ENCODE measurements around the gene DGKI. TPM values are rescaled to one million over a fixed set of nuclear protein-coding genes. Genes with fewer than 3 reads are reported as not detected.

Gene DGKI
- total RNA-seq, 3 donors from 2014 or later = 0.36 to 1.4 (median 0.46) TPM

DNA sequence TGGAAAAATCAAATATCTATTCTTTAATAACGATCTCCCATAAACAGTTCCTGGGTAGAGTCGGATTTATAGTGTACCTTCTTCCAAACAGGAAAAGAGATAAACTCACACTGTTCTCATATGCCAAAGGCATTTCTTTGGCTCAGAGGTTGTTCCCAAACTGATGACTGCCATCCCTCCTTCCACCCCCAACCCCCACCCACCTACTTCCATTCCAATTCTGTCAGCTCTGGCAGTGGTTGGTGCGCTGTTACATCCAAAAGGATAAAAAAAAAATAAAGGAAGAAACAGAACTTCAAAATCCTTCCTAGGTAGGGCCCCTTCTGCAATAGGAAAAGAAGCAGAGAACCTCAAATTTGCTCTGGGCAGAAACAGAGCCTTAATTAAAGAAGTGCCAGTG, 104.7 kb downstream of the DGKI start:
- DNase-seq (no peak), ATAC-seq (no peak)
- H3K4me3 ChIP-seq = no peak overlapping the region
- no peaks in the 10 kb centered on the region for H3K4me1 ChIP-seq (ENCODE audit: low read depth)
- TF ChIP-seq, protein P1, sequence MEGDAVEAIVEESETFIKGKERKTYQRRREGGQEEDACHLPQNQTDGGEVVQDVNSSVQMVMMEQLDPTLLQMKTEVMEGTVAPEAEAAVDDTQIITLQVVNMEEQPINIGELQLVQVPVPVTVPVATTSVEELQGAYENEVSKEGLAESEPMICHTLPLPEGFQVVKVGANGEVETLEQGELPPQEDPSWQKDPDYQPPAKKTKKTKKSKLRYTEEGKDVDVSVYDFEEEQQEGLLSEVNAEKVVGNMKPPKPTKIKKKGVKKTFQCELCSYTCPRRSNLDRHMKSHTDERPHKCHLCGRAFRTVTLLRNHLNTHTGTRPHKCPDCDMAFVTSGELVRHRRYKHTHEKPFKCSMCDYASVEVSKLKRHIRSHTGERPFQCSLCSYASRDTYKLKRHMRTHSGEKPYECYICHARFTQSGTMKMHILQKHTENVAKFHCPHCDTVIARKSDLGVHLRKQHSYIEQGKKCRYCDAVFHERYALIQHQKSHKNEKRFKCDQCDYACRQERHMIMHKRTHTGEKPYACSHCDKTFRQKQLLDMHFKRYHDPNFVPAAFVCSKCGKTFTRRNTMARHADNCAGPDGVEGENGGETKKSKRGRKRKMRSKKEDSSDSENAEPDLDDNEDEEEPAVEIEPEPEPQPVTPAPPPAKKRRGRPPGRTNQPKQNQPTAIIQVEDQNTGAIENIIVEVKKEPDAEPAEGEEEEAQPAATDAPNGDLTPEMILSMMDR (IDR thresholded peaks at IDR 0.05) = no peak
- intact Hi-C loops (cut with DNase I, micrococcal nuclease) = no loop called here
- H3K9me3 ChIP-seq = no peaks in the 10 kb centered on the region
- no peaks in the 10 kb centered on the region for H3K36me3 ChIP-seq (ENCODE audit: low read depth)

DNA sequence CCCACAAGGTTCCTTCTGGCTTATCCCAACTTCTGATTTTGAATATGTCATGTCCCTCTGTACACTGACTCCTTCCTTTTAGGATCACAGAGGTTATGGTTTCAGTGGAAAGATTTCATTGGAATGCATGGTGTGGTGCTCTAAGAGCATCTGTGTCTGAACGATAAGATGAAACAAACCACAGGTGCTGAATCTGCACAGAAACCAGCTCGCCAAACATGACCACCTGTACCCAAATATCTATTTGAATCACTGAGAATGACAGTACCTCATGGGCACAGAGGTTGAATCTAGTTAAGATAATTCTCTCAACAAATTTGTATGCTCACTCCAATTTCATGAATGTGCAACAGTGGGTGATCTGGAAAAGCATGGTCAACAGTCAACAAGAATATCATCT, 105.3 kb downstream of the DGKI start:
- intact Hi-C loops (cut with DNase I, micrococcal nuclease) = no loop called here
- TF ChIP-seq, protein P1 (IDR thresholded peaks at IDR 0.05) = no peak

DNA sequence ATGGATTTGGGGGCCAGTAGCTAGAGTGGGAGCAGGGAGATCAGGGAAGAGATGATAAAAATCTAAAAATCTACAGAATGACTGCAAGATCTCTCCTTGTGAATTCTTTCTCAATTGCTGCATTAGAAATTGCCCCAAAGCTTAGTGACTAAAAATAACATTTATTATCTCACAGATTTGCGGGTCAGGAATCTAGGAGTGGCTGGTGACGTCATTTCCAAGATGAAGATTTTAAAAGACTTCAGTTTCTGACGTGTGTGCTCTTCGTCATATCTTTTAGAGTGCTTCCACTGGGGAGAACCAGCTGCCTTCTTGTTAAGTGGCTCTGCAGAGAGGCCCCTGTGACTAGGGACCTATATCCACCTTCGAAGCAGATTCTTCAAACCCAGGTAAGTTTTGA, 112.6 kb downstream of the DGKI start:
- H3K36me3 ChIP-seq (ENCODE audit: low read depth) = no peaks in the 10 kb centered on the region
- no peak for ATAC-seq
- intact Hi-C loops (cut with DNase I, micrococcal nuclease) = no loop called here

More for the DNA sequence above, 105.3 kb downstream of the DGKI start:
- DNase-seq (no peak), ATAC-seq (no peak)
- no peaks in the 10 kb centered on the region for H3K9me3 ChIP-seq
- no peak overlapping the region for H3K4me3 ChIP-seq
- H3K4me1 ChIP-seq (ENCODE audit: low read depth) = no peaks in the 10 kb centered on the region
- H3K36me3 ChIP-seq (ENCODE audit: low read depth) = no peaks in the 10 kb centered on the region

DNA sequence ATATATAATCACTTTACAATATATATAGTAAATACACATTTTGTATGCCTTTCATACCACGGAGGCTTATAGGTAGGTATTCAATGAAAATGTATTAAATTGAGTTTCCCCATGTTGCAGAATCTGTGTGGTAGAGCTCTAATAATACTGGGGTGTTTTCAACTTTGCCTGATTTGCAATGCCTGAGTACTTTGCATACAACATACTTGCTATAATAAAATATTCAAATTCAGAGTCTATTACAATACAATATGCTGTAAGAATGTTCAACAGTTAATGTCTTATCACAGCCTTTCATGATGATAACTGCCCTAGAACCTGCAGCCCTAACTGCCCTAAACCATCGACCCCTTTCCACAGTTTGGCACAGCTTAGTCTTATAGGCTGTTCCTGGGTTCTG, 114.6 kb downstream of the DGKI start:
- TF ChIP-seq, protein P1 (IDR thresholded peaks at IDR 0.05) = no peak
- no peak for DNase-seq
- intact Hi-C loops (cut with DNase I, micrococcal nuclease) = no loop called here

More for the DNA sequence above, 112.6 kb downstream of the DGKI start:
- H3K4me3 ChIP-seq = no peak overlapping the region
- H3K4me1 ChIP-seq (ENCODE audit: low read depth) = no peaks in the 10 kb centered on the region
- H3K9me3 ChIP-seq = no peaks in the 10 kb centered on the region
- no peak for DNase-seq
- TF ChIP-seq, protein P1 (IDR thresholded peaks at IDR 0.05) = no peak

DNA sequence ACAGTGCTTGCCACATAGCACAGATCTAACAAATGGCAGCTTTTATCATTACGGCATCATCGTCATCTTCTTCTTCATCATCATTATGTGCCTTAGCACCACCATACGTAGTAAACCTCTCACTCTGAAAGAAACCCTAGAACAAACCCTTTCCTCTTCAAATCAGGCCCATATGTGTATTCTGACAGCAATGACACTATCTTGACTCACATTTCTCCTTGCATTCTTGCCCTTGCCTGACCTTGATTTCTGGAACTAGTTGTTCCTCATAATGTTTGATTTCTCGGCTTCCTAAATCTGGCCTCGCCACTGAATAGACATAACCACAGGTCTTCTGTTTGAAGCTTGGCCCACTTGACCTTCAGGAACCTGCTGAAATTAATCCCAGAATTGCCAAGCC, 115.3 kb downstream of the DGKI start:
- ATAC-seq (no peak), DNase-seq (no peak)
- Histone ChIP-seq H3K36me3 (ENCODE audit: low read depth) (no peaks in the 10 kb centered on the region), H3K4me3 (no peak overlapping the region), H3K4me1 (ENCODE audit: low read depth) (no peaks in the 10 kb centered on the region), H3K9me3 (no peaks in the 10 kb centered on the region)
- intact Hi-C loops (cut with DNase I, micrococcal nuclease) = no loop called here
- TF ChIP-seq, protein P1 (IDR thresholded peaks at IDR 0.05) = no peak

More for the DNA sequence above, 114.6 kb downstream of the DGKI start:
- H3K4me3 ChIP-seq = no peak overlapping the region
- no peaks in the 10 kb centered on the region for H3K4me1 ChIP-seq (ENCODE audit: low read depth)
- no peaks in the 10 kb centered on the region for H3K9me3 ChIP-seq
- no peaks in the 10 kb centered on the region for H3K36me3 ChIP-seq (ENCODE audit: low read depth)
- no peak for ATAC-seq

DNA sequence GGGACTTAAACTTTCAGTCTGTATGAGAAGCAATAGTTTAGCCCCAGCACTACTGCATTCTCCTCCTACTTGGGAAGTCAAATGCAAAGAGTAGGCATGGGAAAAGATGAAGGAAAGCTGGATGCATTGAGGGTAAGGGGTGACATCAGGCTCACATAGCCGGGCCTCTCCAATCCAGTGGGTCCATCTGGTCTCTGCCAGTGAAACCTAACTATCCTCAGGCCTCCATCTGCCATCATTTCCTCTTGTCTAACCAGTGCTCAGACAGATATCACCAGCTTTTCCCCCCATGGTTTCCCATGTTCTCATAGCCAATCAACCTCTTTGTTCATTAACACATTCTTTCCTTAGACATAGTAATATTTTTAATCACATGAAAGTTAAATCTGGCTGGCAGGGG, 118.3 kb downstream of the DGKI start:
- intact Hi-C loops (cut with DNase I, micrococcal nuclease) = no loop called here
- no peak overlapping the region for H3K4me3 ChIP-seq
- TF ChIP-seq, protein P1 (IDR thresholded peaks at IDR 0.05) = no peak

More for the DNA sequence above, 118.3 kb downstream of the DGKI start:
- no peaks in the 10 kb centered on the region for H3K4me1 ChIP-seq (ENCODE audit: low read depth)
- H3K36me3 ChIP-seq (ENCODE audit: low read depth) = no peaks in the 10 kb centered on the region
- ATAC-seq = no peak
- no peaks in the 10 kb centered on the region for H3K9me3 ChIP-seq
- no peak for DNase-seq
